NCI-H2107 treated with DMSO at 0.1 percent for 48 hours (cell line): ENCODE measurements around the gene HEPHL1.
"Not testable (repeated sequence)": the region's sequence is repeated elsewhere in the genome, so short reads cannot be mapped to it uniquely, and the experiment has no call there.

Source experiments
- DNase-seq: peaks from one replicate; lab custom pipeline; 2025; ENCODE audit not compliant: unreplicated experiment; lab: John Stamatoyannopoulos, UW

Gene HEPHL1

GRCh38 chr11:94020777-94021481 is at the start of gene HEPHL1:
Gene HEPHL1 (plus strand): TSS chr11:94021354. CDS start chr11:94021369, 15 bp downstream.
- no peak for DNase-seq

GRCh38 chr11:93972790-93973189 is 48.4 kb upstream of the HEPHL1 start:
- no peak for DNase-seq

- not testable (repeated sequence) for DNase-seq
Observed at GRCh38 chr11:93973322-93974051, 47.7 kb upstream of the HEPHL1 start.

- no peak for DNase-seq
Observed at GRCh38 chr11:93974759-93975158, 46.4 kb upstream of the HEPHL1 start.

- DNase-seq: not testable (repeated sequence)
Observed at GRCh38 chr11:93976577-93977254, 44.4 kb upstream of the HEPHL1 start.

GRCh38 chr11:93983542-93984195 is 37.5 kb upstream of the HEPHL1 start:
- no peak for DNase-seq

- no peak for DNase-seq
Observed at GRCh38 chr11:93984196-93984567, 37.0 kb upstream of the HEPHL1 start.

- no peak for DNase-seq
Observed at GRCh38 chr11:93984936-93985335, 36.2 kb upstream of the HEPHL1 start.

GRCh38 chr11:93986716-93987115 is 34.4 kb upstream of the HEPHL1 start:
- DNase-seq: no peak

DNA sequence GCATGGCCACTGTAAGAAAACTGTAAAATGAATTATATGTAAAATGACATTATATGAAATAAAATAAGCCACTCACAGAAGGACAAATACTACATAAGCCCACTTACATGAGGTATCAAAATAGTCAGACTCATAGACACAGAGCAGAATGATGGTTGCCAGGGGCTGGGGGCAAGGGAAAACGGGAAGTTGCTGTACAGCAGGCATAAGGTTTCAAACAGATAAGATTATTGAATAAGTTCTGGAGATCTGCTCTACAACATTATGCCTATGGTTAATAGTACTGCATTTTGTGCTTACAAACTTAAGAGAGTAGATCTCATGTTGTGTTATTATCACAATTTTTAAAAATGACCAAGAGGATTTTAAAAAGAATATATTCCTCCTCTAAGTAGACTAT is 32.7 kb upstream of the HEPHL1 start:
- no peak for DNase-seq

DNA sequence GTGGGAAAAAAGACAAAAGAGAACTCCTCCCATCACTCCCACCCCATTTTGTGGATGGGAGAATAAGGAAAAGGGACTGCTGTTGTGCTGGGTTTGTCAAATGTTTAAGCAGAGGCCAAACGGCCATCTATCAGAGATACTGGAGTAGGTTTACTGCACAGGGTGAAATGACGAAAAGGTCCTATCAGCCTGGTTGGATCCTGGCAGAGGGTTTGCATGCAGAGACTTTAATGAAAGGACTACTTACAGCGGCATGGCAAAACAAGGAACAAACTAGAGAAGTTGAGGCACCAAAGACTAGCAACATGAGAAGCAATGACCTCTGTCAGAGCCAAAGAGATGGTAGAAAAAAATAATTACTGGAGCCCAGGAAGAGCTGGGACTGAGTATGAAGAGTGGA is 32.2 kb upstream of the HEPHL1 start:
- no peak for DNase-seq

GRCh38 chr11:93993747-93994146 is 27.4 kb upstream of the HEPHL1 start:
- DNase-seq: no peak

- no peak for DNase-seq
Observed at GRCh38 chr11:93997741-93998140, 23.4 kb upstream of the HEPHL1 start.

GRCh38 chr11:94000659-94001058 is 20.5 kb upstream of the HEPHL1 start:
- no peak for DNase-seq

DNA sequence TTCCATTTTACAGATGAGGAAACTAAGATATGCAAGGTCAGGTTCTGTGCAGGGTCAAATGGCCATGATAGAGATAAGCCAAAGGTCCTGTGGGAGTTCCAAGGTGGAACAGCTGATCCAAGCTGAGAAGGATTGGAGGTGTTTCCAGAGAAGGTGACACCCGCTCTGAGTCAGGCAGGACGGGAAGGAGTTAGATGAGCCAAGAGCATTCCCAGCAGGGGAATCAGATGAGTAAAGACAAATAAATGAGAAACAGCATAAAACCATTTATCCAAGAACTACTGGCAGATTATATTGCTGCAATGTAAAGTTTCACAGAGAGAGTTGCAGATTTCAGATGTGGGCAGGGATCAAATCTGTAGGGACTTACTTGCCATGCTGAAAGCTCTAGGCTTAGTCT is 18.9 kb upstream of the HEPHL1 start:
- DNase-seq: no peak

DNA sequence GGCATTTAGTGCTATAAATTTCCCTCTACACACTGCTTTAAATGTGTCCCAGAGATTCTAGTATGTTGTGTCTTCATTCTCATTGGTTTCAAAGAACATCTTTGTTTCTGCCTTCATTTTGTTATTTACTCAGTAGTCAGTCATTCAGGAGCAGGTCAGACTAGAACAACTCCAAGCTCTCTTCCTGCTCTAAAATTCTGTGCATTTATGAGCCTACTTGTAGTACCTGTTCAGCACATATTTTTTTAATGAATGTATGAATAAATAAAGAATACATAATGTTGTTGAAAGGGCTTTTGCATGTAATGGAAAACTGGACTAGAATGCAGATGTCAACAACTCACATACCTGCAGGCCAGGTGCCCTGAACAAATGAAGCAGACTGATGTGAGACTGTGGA is 13.7 kb upstream of the HEPHL1 start:
- DNase-seq: no peak

DNA sequence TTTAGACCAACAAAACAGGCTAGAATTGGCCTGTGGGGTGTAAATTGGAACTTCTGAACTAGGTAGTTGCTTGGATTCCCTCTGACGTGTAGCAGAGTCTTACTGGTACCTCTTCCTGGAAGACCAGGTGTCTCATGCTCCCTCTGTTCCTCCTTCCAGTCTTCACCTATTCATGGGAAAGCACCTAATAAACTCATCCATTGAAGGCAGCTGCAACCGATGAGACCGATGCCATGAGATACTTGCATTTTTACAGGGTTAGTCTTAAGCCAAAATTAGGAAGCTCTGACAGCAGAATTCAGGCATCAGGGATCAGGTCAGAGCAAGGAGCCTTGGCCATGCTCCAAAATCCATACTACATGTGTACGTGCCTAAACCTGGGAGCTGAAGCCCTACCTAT is 13.2 kb upstream of the HEPHL1 start:
- no peak for DNase-seq

DNA sequence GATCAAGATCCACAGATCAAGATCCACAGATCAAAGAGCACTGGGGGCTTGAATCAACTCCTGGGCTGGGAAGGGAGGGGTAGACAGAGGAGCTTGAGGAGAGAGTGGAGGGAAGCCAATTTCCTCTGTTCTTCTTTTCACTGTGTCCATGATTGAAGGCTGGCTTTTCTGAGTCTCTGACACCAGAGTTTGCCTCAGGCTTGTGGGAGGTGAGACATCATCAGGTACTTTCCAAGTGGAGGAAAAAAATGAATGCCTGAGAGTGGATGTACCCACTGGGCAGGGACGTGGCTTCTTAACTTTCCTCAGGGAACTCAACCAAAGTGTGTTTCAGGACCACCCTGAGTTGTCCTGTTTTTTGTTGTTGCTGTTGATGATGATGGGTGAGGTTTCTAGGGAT is 11.0 kb upstream of the HEPHL1 start:
- DNase-seq: no peak

DNA sequence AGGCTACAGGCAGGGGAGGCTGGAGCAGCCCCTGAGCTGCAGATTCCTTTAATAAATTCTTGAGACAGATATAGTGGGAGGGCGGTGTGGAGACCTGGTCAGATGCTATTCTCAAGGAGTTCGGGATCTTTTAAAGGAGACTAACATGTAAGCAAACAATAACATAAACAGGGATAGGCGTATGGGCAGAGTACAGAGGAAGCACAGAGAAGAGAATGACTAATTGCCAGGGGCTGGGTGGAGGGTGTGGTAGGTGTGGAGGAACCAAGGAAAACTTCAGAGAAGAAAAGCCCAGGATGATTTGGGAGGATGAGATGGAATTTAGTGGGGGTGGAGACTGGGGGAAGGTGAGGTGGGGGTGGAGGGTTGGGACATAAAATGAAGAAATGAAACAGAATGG is 9.7 kb upstream of the HEPHL1 start:
- no peak for DNase-seq

DNA sequence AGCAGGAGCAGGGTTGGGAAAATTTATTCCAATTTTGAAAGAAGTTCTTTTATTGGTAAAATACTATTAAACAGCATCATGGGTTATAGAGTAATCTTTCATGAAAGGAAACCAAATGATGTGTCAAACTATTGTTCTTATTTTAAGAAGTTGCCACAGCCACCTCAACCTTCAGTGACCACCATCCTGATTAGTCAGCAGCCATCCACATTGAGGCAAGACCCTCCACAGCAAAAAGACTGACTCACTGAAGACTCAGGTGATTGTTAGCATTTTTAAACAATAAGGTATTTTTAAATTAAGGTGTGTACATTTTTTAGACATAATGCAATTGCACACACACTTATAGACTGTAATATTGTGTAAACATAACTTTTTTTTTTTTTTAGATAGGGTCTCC is 3.7 kb upstream of the HEPHL1 start:
- no peak for DNase-seq

DNA sequence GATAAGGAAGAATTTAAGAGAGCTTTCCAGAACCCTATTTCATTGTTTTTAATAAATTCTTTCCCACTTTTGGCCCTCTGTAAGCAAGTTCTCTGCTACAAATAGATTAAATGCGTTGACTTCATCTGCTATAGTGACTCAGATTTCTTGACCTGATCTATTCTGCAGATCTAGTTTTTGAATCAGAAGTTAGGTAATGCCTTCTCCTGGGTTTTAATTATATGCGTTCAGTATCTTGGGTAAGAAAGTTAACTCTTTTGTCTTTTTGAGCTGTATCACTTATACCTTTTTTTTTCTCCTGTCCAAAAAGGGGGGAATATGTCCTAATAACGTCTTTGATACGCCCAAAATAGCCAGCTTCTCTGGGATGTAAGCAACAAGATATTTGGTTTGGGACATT is 2.4 kb upstream of the HEPHL1 start:
- no peak for DNase-seq

DNA sequence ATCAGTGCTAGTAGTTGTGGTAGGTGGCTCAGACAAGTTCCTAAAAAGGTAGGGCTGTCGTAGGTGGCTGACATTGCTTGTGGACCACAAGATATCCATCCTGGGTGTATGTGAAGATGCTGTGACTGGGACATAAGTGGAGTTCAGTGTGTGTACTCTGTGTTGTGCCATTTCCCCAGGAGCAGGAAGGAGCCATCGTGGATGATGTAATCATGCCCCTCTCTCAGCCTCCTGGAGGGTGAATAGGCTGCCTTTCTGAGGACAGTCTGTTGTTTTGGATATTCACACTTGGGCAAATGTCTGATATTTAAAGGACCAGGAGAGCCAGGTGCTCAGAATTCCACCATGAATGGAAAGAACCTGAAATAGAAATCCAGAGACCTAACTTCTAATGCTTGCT is 2.7 kb downstream of the HEPHL1 start:
- no peak for DNase-seq
